ENCODE results near the gene SIK2.

SIK2 gene

GRCh38 chr11:111729071-111729830, 127.0 kb downstream of the SIK2 start:
- ATAC-seq (ENCODE audit: insufficient read depth, low read depth): no peak
- no peak overlapping the region for H3K4me3 ChIP-seq (ENCODE audit: low read depth in 1 of 2, low read length in 2 of 2)

GRCh38 chr11:111729831-111730311, 127.6 kb downstream of the SIK2 start:
- Histone ChIP-seq H3K27me3 (ENCODE audit: insufficient read depth, low read length, poor library complexity) (no peaks in the 10 kb centered on the region), H3K79me2 (ENCODE audit: insufficient read depth, low read length) (no peaks in the 10 kb centered on the region), H3K9me3 (ENCODE audit: insufficient read depth, low read length, severe bottlenecking) (no peaks in the 10 kb centered on the region), H3K4me2 (ENCODE audit: insufficient read depth, low read length) (no peak overlapping the region), H3K4me1 (ENCODE audit: insufficient read depth, low read length) (no peaks in the 10 kb centered on the region), H2AFZ (ENCODE audit: low read depth, low read length) (no peak overlapping the region), H3K36me3 (ENCODE audit: insufficient read depth, low read length) (peaks cover 38% of the 10 kb centered on the region), H4K20me1 (ENCODE audit: insufficient read depth, low read length) (peaks cover 7% of the 10 kb centered on the region), H3K4me3 (ENCODE audit: low read depth in 1 of 2, low read length in 2 of 2) (no peak overlapping the region), H3K9ac (ENCODE audit: low read depth, low read length) (no peak overlapping the region), H3K27ac (ENCODE audit: low read length) (no peak overlapping the region)
- DNase-seq: no peak
- no peak for TF ChIP-seq EZH2 (IDR thresholded peaks at IDR 0.05; ENCODE audit: borderline replicate concordance, low read depth, low read length, severe bottlenecking)
- TF ChIP-seq CTCF (IDR thresholded peaks at IDR 0.05; ENCODE audit: borderline replicate concordance, extremely low read depth, low read length, poor library complexity, severe bottlenecking): no peak
- ATAC-seq (ENCODE audit: insufficient read depth, low read depth): no peak

More at GRCh38 chr11:111729071-111729830, 127.0 kb downstream of the SIK2 start:
- H3K79me2 ChIP-seq (ENCODE audit: insufficient read depth, low read length): no peaks in the 10 kb centered on the region
- no peak overlapping the region for H3K27ac ChIP-seq (ENCODE audit: low read length)
- no peak overlapping the region for H3K4me2 ChIP-seq (ENCODE audit: insufficient read depth, low read length)
- no peaks in the 10 kb centered on the region for H3K27me3 ChIP-seq (ENCODE audit: insufficient read depth, low read length, poor library complexity)
- H3K9ac ChIP-seq (ENCODE audit: low read depth, low read length): no peak overlapping the region
- DNase-seq: no peak
- no peaks in the 10 kb centered on the region for H3K9me3 ChIP-seq (ENCODE audit: insufficient read depth, low read length, severe bottlenecking)
- H3K4me1 ChIP-seq (ENCODE audit: insufficient read depth, low read length): no peaks in the 10 kb centered on the region
- H2AFZ ChIP-seq (ENCODE audit: low read depth, low read length): no peak overlapping the region
- H3K36me3 ChIP-seq (ENCODE audit: insufficient read depth, low read length): peaks cover 44% of the 10 kb centered on the region
- H4K20me1 ChIP-seq (ENCODE audit: insufficient read depth, low read length): peaks cover 7% of the 10 kb centered on the region
- no peak for TF ChIP-seq EZH2 (IDR thresholded peaks at IDR 0.05; ENCODE audit: borderline replicate concordance, low read depth, low read length, severe bottlenecking)
- TF ChIP-seq CTCF (IDR thresholded peaks at IDR 0.05; ENCODE audit: borderline replicate concordance, extremely low read depth, low read length, poor library complexity, severe bottlenecking): no peak

GRCh38 chr11:111730871-111731591, 128.8 kb downstream of the SIK2 start:
- Histone ChIP-seq H3K4me1 (ENCODE audit: insufficient read depth, low read length) (no peaks in the 10 kb centered on the region), H4K20me1 (ENCODE audit: insufficient read depth, low read length) (peaks cover 7% of the 10 kb centered on the region), H2AFZ (ENCODE audit: low read depth, low read length) (no peak overlapping the region), H3K9me3 (ENCODE audit: insufficient read depth, low read length, severe bottlenecking) (no peaks in the 10 kb centered on the region), H3K9ac (ENCODE audit: low read depth, low read length) (no peak overlapping the region), H3K36me3 (ENCODE audit: insufficient read depth, low read length) (peaks cover 28% of the 10 kb centered on the region), H3K27ac (ENCODE audit: low read length) (no peak overlapping the region), H3K79me2 (ENCODE audit: insufficient read depth, low read length) (no peaks in the 10 kb centered on the region), H3K4me2 (ENCODE audit: insufficient read depth, low read length) (no peak overlapping the region), H3K27me3 (ENCODE audit: insufficient read depth, low read length, poor library complexity) (no peaks in the 10 kb centered on the region), H3K4me3 (ENCODE audit: low read depth in 1 of 2, low read length in 2 of 2) (no peak overlapping the region)
- DNase-seq: no peak
- no peak for ATAC-seq (ENCODE audit: insufficient read depth, low read depth)
- TF ChIP-seq CTCF (IDR thresholded peaks at IDR 0.05; ENCODE audit: borderline replicate concordance, extremely low read depth, low read length, poor library complexity, severe bottlenecking) (no peak), EZH2 (IDR thresholded peaks at IDR 0.05; ENCODE audit: borderline replicate concordance, low read depth, low read length, severe bottlenecking) (no peak)

Measured in DND-41 (cell line).